ENCODE measurements around the gene NRIP3.
"Not testable (repeated sequence)": the region's sequence is repeated elsewhere in the genome, so short reads cannot be mapped to it uniquely, and the experiment has no call there.

Gene NRIP3

GRCh38 chr11:8967184-8967583 is 36.6 kb downstream of the NRIP3 start:
- DNase-seq, result no peak

GRCh38 chr11:8964324-8965320 is 39.2 kb downstream of the NRIP3 start, which contains the start of gene TMEM9B:
TSS of gene TMEM9B (minus strand) at chr11:8964442. CDS start at chr11:8964313, 129 bp downstream.
- DNase-seq, result peak; percentile 81

- peak; percentile 81 for DNase-seq
Measured at GRCh38 chr11:8963569-8964323, 40.1 kb downstream of the NRIP3 start.

DNA sequence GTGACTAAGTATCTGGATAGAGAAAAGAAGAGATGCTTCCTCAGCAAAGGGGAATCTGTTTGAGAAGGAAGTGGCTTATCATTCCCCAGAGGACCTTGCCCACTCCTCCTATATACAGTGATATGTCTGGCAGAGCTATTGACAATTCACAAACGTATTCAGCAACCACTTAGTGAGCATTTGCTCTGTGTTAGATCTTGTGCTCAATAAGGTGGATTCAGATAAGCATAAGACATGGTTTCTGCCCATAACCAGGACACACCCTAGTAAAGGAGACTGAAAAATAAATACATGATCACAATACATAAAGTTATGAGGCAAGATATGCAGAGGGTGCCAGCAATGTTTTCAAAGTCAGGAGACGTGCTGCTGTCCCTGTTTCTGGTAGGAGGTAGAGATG is 41.0 kb downstream of the NRIP3 start:
- DNase-seq, result no peak

- no peak for DNase-seq
Measured at GRCh38 chr11:8961401-8961800, 42.4 kb downstream of the NRIP3 start.

GRCh38 chr11:8959546-8960166 is 44.1 kb downstream of the NRIP3 start:
- peak; percentile 19 for DNase-seq

- no peak for DNase-seq
Measured at GRCh38 chr11:8956860-8957259, 46.9 kb downstream of the NRIP3 start.

DNA sequence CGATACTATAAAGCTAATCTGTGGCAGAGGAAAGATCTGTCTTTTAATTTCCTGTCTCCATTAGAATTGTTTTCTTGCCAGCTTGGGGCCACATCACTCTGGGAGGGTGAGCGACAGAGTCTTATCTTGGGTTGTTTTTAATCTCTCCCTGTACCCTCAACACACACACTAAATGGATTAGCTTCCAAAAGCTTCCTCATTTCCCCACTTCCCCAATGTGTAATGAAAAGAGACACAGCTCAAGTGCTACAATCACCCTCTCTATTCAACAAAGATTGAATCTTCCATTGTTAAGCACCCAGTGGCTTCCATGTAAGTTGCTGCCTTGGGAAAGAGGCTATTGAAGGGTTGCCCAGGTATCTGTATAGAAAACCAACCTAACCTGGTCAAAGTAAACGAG is 54.9 kb downstream of the NRIP3 start:
- no peak for DNase-seq

GRCh38 chr11:8947230-8947943 is 56.4 kb downstream of the NRIP3 start:
- DNase-seq, result no peak

DNA sequence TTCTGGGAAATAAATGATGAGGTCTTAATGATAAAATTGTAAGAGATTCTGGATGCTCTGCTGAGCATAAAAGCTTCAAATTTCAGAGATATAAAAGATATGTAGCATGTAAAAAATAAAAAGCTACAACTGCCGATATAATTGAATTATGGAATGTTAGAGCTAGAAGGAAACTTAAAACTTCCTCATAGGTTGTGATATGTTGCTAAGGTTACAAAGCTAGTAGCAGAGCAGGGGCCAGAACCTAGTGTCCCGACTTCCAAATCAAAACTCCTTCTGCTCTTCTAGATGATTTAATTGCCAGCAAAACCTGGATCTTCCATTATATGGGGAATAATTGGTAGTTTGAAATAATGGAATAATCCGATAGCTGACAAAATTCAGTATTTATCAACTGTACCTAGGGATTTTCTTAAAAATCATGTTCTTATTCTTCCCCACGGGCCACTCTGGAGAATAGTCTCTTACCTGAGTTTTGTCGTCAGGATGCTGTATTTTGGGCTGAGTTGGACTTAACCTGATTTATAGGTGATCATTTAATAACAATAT is 61.2 kb downstream of the NRIP3 start, which contains the start of gene ASCL3:
ASCL3 (minus strand) TSS at position 499 of the 549 bp plus-strand sequence. CDS start 4,855 bp downstream, outside the sequence.
- peak; percentile 17 for DNase-seq

GRCh38 chr11:8941341-8942103 is 62.3 kb downstream of the NRIP3 start:
- DNase-seq, result no peak

GRCh38 chr11:8937659-8938058 is 66.1 kb downstream of the NRIP3 start:
- DNase-seq, result no peak

- no peak for DNase-seq
Measured at GRCh38 chr11:8937159-8937558, 66.6 kb downstream of the NRIP3 start.

DNA sequence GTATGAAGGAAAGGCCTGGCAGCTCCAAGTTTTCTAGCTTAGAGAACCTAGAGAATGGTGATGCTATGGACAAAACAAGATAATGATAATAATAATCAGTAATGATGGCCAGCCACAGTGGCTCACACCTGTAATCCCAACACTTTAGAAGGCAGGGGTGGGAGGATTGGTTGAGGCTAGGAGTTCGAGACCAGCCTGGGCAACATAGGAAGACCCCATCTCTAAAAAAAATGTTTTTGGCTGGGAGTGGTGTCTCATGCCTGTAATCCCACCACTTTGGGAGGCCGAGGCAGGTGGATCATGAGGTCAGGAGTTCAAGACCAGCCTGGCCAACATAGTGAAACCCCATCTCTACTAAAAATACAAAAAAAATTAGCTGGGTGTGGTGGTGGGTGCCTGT is 68.0 kb downstream of the NRIP3 start:
- DNase-seq, result not testable (repeated sequence)

- DNase-seq, result no peak
Measured at GRCh38 chr11:8934742-8935488, 68.9 kb downstream of the NRIP3 start.

DNA sequence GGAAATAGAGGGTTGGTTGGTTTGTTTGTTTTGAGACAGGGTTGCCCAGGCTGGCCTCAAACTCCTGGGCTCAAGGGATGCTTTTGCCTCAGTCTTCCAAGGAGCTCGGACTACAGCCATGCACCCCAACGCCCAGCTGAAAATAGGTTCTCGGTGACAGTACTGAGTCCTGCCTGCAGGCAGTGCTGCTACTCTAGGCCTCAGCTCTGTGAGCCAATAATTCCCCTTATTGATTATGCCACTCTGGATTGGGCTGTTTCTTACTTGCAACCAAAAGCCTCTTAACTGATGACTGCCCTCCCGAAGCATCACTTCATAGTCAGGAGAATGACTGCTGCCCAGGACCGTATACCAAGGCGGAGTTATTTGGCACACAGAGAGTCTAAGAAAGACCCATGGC is 69.9 kb downstream of the NRIP3 start:
- DNase-seq, result no peak

- DNase-seq, result peak; percentile 52
Measured at GRCh38 chr11:8932564-8933180, 71.1 kb downstream of the NRIP3 start, which contains the start of gene C11orf16. TSS of gene C11orf16 (minus strand) at chr11:8932947. CDS start at chr11:8932308, 639 bp downstream.

Measured in NCI-H526 treated with DMSO at 0.1 percent for 48 hours (cell line).